ENCODE measurements around the gene PFN2.

The PFN2 gene

DNA sequence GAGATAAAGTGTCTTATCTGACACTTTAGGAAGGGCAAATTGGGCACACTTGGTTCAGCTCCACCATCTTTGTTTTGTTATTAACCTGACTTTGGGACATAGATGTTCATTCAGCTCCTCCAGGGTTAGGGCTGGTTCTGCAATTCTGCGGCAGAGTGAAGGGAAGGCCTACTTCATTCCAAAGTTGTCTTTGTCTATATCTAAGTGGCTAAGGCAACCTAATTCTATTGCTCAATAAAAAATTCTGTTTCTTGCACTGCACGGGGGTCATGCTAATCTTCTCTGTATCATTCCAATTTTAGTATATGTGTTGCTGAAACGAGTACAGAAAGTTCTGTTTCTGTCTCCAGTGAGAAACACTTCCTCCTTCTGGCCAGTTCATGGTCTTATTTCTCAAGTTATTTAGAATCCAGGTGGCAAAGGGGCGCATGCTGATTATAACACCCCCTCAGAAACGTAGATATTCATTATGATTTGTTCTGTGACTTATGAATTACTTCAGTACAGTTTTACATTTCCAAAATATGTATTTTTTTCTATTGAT, 53.5 kb downstream of the PFN2 start:
- DNase-seq (ENCODE audit: low spot score) = no peak
